ENCODE results near the gene IGFN1. TPM values are rescaled to one million over a fixed set of nuclear protein-coding genes. Genes with fewer than 3 reads are reported as not detected.

The IGFN1 gene
- total RNA-seq, 1 experiment from 2014 or later, result 0.04 TPM

DNA sequence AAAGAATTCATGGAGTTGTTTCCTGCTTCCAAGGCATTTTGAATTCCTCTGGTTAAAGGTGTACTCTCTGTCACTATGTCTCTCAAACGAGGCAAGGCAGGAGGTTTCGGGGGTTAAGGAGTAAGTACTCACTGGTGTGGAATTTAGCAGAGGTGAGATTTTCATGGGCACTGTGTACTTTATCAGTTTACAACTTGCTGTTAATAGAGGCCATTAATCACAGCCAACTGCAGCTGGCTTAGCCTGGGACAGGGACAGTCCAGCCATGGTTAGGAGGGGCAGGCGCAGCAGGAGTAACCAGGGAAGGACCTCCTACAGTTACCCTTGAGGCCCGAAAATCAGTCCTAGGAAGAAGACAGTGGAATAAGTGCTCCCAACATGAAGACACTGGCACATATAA lies 18.3 kb upstream of the IGFN1 start:
- no peak overlapping the region for H3K4me3 ChIP-seq (ENCODE audit: low read length)
- H3K4me2 ChIP-seq (ENCODE audit: low read length), result no peak overlapping the region
- DNase-seq (no peak), ATAC-seq (no peak)
- BruUV-seq (replicated peaks), result no TSS peak
- no peaks in the 10 kb centered on the region for H3F3A ChIP-seq (ENCODE audit: low read length, unreplicated experiment)
- no peaks in the 10 kb centered on the region for H3K36me3 ChIP-seq (ENCODE audit: low read depth, low read length)
- intact Hi-C loops (cut with micrococcal nuclease), result no loop called here
- no peak overlapping the region for H2AFZ ChIP-seq (ENCODE audit: low read length)
- no peaks in the 10 kb centered on the region for H3K27me3 ChIP-seq (ENCODE audit: low read length)
- ChIA-PET CTCF (no interaction called here), POLR2A (ENCODE audit: unreplicated experiment) (no interaction called here)
- H3K27ac ChIP-seq (ENCODE audit: low read length), result no peak overlapping the region
- H3K79me2 ChIP-seq (ENCODE audit: low read length), result no peaks in the 10 kb centered on the region
- no peaks in the 10 kb centered on the region for H3K9me2 ChIP-seq (replicated peaks; ENCODE audit: low read length)
- H4K20me1 ChIP-seq (ENCODE audit: low read length), result no peaks in the 10 kb centered on the region
- peaks cover 29% of the 10 kb centered on the region for H3K4me1 ChIP-seq (ENCODE audit: insufficient read depth, low read length)
- no peak for TF ChIP-seq EZH2phosphoT487 (IDR thresholded peaks at IDR 0.05; ENCODE audit: borderline replicate concordance, low read length)
- TF ChIP-seq, protein P1, sequence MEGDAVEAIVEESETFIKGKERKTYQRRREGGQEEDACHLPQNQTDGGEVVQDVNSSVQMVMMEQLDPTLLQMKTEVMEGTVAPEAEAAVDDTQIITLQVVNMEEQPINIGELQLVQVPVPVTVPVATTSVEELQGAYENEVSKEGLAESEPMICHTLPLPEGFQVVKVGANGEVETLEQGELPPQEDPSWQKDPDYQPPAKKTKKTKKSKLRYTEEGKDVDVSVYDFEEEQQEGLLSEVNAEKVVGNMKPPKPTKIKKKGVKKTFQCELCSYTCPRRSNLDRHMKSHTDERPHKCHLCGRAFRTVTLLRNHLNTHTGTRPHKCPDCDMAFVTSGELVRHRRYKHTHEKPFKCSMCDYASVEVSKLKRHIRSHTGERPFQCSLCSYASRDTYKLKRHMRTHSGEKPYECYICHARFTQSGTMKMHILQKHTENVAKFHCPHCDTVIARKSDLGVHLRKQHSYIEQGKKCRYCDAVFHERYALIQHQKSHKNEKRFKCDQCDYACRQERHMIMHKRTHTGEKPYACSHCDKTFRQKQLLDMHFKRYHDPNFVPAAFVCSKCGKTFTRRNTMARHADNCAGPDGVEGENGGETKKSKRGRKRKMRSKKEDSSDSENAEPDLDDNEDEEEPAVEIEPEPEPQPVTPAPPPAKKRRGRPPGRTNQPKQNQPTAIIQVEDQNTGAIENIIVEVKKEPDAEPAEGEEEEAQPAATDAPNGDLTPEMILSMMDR (conservative IDR thresholded peaks at IDR 0.05; ENCODE audit: low read depth, low read length), result no peak
- no peak for TF ChIP-seq EZH2 (IDR thresholded peaks at IDR 0.05; ENCODE audit: low read length, unreplicated experiment)
- no peaks in the 10 kb centered on the region for H3K9me3 ChIP-seq (ENCODE audit: low read length)
- H3K9ac ChIP-seq (ENCODE audit: low read length), result no peak overlapping the region

DNA sequence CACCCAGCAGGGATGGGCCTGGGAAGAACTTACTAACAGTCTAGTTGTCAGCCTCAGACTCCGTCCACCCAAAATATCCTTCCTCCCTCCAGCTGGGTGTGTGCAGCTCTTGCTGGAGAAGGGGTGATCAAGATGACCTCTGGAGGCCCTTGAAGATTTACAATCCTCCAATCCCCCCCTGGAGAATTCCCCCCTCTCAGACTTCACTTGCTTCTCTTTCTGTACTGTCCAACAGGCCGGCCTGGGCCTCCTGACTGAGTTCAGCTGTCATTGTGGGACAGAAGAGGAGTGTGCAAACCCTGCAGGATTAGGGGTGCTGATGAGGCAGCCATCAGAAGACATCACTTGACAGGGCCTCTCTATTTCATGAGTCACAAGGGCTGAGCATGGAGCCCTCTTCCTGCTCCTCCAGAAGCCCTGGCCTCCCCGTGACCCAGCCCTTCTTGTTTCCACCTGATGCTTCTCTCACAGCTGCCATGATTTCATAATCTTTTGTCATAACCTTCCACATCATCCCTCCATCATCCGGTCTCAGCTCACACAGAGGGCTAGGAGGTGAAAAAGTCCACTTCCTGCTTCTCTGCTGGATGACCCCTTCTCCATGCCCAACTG lies 17.5 kb upstream of the IGFN1 start:
- intact Hi-C loops (cut with micrococcal nuclease), result no loop called here

DNA sequence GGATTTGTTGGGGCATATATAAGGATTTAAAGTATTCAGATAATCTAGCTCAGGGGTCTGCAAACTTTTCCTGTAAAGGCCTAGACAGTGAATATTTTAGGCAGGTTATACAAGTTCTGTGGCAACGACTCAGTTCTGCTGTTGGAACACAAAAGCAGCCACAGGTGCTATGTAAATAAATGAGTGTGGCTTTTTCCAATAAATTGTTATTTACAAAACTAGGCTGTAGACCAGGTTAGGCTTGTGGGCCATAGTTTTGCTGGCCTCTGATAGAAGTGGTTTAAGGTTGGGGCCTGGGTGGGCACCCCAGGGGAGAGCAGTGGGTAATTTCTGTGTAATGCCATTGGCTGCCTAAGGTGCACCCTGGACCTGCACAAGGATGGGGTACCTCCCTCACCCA lies 16.9 kb upstream of the IGFN1 start:
- Histone ChIP-seq H3K36me3 (ENCODE audit: low read depth, low read length) (no peaks in the 10 kb centered on the region), H3K9me2 (replicated peaks; ENCODE audit: low read length) (no peaks in the 10 kb centered on the region), H3K9ac (ENCODE audit: low read length) (no peak overlapping the region), H3K4me1 (ENCODE audit: insufficient read depth, low read length) (peaks cover 31% of the 10 kb centered on the region), H3K4me2 (ENCODE audit: low read length) (no peak overlapping the region), H2AFZ (ENCODE audit: low read length) (no peak overlapping the region), H3F3A (ENCODE audit: low read length, unreplicated experiment) (no peaks in the 10 kb centered on the region), H4K20me1 (ENCODE audit: low read length) (no peaks in the 10 kb centered on the region), H3K9me3 (ENCODE audit: low read length) (no peaks in the 10 kb centered on the region), H3K27ac (ENCODE audit: low read length) (no peak overlapping the region), H3K4me3 (ENCODE audit: low read length) (no peak overlapping the region), H3K27me3 (ENCODE audit: low read length) (no peaks in the 10 kb centered on the region), H3K79me2 (ENCODE audit: low read length) (no peaks in the 10 kb centered on the region)
- BruUV-seq (replicated peaks), result no TSS peak
- intact Hi-C loops (cut with micrococcal nuclease), result no loop called here
- ChIA-PET POLR2A (ENCODE audit: unreplicated experiment) (no interaction called here), CTCF (no interaction called here)
- DNase-seq (peak; percentile 71), ATAC-seq (no peak)
- no peak for TF ChIP-seq EZH2 (IDR thresholded peaks at IDR 0.05; ENCODE audit: low read length, unreplicated experiment)
- TF ChIP-seq, protein P1 (conservative IDR thresholded peaks at IDR 0.05; ENCODE audit: low read depth, low read length), result no peak
- no peak for TF ChIP-seq EZH2phosphoT487 (IDR thresholded peaks at IDR 0.05; ENCODE audit: borderline replicate concordance, low read length)

More for the DNA sequence above, 17.5 kb upstream of the IGFN1 start:
- Histone ChIP-seq H3K9me3 (ENCODE audit: low read length) (no peaks in the 10 kb centered on the region), H3F3A (ENCODE audit: low read length, unreplicated experiment) (no peaks in the 10 kb centered on the region), H3K27me3 (ENCODE audit: low read length) (no peaks in the 10 kb centered on the region), H3K79me2 (ENCODE audit: low read length) (no peaks in the 10 kb centered on the region), H3K4me1 (ENCODE audit: insufficient read depth, low read length) (peaks cover 31% of the 10 kb centered on the region), H3K9ac (ENCODE audit: low read length) (no peak overlapping the region), H3K36me3 (ENCODE audit: low read depth, low read length) (no peaks in the 10 kb centered on the region), H3K4me2 (ENCODE audit: low read length) (no peak overlapping the region), H3K4me3 (ENCODE audit: low read length) (no peak overlapping the region), H4K20me1 (ENCODE audit: low read length) (no peaks in the 10 kb centered on the region), H3K9me2 (replicated peaks; ENCODE audit: low read length) (no peaks in the 10 kb centered on the region), H3K27ac (ENCODE audit: low read length) (no peak overlapping the region), H2AFZ (ENCODE audit: low read length) (no peak overlapping the region)
- TF ChIP-seq EZH2 (IDR thresholded peaks at IDR 0.05; ENCODE audit: low read length, unreplicated experiment), result no peak
- TF ChIP-seq, protein P1 (conservative IDR thresholded peaks at IDR 0.05; ENCODE audit: low read depth, low read length), result no peak
- no peak for TF ChIP-seq EZH2phosphoT487 (IDR thresholded peaks at IDR 0.05; ENCODE audit: borderline replicate concordance, low read length)
- no TSS peak for BruUV-seq (replicated peaks)
- ChIA-PET CTCF (no interaction called here), POLR2A (ENCODE audit: unreplicated experiment) (no interaction called here)
- DNase-seq (peak; percentile 58), ATAC-seq (no peak)
